A673 (cell line): ENCODE results near the gene LRRC57. TPM values are rescaled to one million over a fixed set of nuclear protein-coding genes. Genes with fewer than 3 reads are reported as not detected.

ENCODE experiments used
- BruUV-seq: library from RNA; stranded (reverse); fragments of 400-500 nt; replicated peaks from 2 replicates; lab custom pipeline; 2021; lab: Mats Ljungman, UMichigan
- CTCF ChIA-PET: fragments of 300-600 bp; sonication (Branson Sonifier 250); formaldehyde crosslinking; loops from one replicate; lab custom pipeline; 2022; ENCODE audit warnings: antibody characterized with exemption; lab: Charles Lee
- POLR2A ChIA-PET: fragments of 300-600 bp; sonication (Branson Sonifier 250); formaldehyde crosslinking; loops from one replicate; lab custom pipeline; 2022; ENCODE audit warnings: antibody characterized with exemption; ENCODE audit not compliant: low non-redundant PET; lab: Charles Lee
- DNase-seq: peaks from one replicate; pipeline ENCODE4 v3.0.0-alpha.2; 2015; ENCODE audit warnings: low spot score
- H3K27ac ChIP-seq: fragments of 200-600 bp; sonication (generic); 2 replicates; pipeline ENCODE4 v1.5.1; 2016; ENCODE audit warnings: mixed run types, low read depth, mild to moderate bottlenecking, mixed read lengths, antibody characterized with exemption, low read length; ENCODE audit not compliant: poor library complexity, severe bottlenecking
- H3K27me3 ChIP-seq: fragments of 200-600 bp; sonication (generic); replicated peaks from 2 replicates; pipeline ENCODE4 v1.6.1; 2017; ENCODE audit warnings: mixed run types, low read depth, mild to moderate bottlenecking, mixed read lengths, antibody characterized with exemption, low read length; ENCODE audit not compliant: insufficient read depth, poor library complexity
- H3K36me3 ChIP-seq: fragments of 200-600 bp; sonication (generic); 2 replicates; pipeline ENCODE4 v1.6.1; 2016; ENCODE audit warnings: mixed run types, mild to moderate bottlenecking, mixed read lengths, antibody characterized with exemption, low read length; ENCODE audit not compliant: insufficient read depth, poor library complexity, severe bottlenecking
- H3K4me1 ChIP-seq: fragments of 200-600 bp; sonication (generic); 2 replicates; pipeline ENCODE4 v1.6.1; 2017; ENCODE audit warnings: mixed run types, mild to moderate bottlenecking, mixed read lengths, antibody characterized with exemption, low read length; ENCODE audit not compliant: insufficient read depth, poor library complexity, severe bottlenecking
- H3K4me3 ChIP-seq: fragments of 200-600 bp; sonication (generic); 2 replicates; pipeline ENCODE4 v1.5.1; 2016; ENCODE audit warnings: low read depth, mixed run types, mild to moderate bottlenecking, mixed read lengths, low read length; ENCODE audit not compliant: poor library complexity, severe bottlenecking
- H3K9me3 ChIP-seq: fragments of 200-600 bp; sonication (generic); 2 replicates; pipeline ENCODE4 v1.6.1; 2016; ENCODE audit warnings: mixed run types, low read depth, mild to moderate bottlenecking, mixed read lengths, antibody characterized with exemption, low read length; ENCODE audit not compliant: poor library complexity, severe bottlenecking
- EZH2 ChIP-seq: fragments of 200-600 bp; sonication (generic); IDR thresholded peaks from 2 replicates; pipeline ENCODE4 v1.6.1; 2017; ENCODE audit warnings: borderline replicate concordance, low read depth, mild to moderate bottlenecking, mixed read lengths, antibody characterized with exemption, low read length; ENCODE audit not compliant: poor library complexity, severe bottlenecking
- intact Hi-C: fragments of 100-400 bp; cut with micrococcal nuclease; formaldehyde crosslinking; loops from one replicate; pipeline ENCODE4 v1.10.0; 2022; ENCODE audit not compliant: unreplicated experiment
- total RNA-seq: library from RNA; stranded (reverse); gene quantifications from 2 replicates; pipeline ENCODE4 v1.2.3, GENCODE V29; 2021
- TF ChIP-seq, protein P1 (sequence below): fragments of 300-800, 200-600 bp; sonication (generic); conservative IDR thresholded peaks from 2 replicates; pipeline ENCODE4 v1.5.1; 2017; ENCODE audit warnings: low read depth, mild to moderate bottlenecking, antibody characterized with exemption, low read length, moderate library complexity, mixed read lengths

Gene LRRC57
- total RNA-seq, 1 experiment from 2014 or later: 32.7 TPM

GRCh38 chr15:42523331-42523730 lies 25.3 kb downstream of the LRRC57 start:
- ChIA-PET POLR2A (no interaction called here), CTCF (no interaction called here)
- Histone ChIP-seq H3K4me3 (no peak overlapping the region), H3K4me1 (no peaks in the 10 kb centered on the region), H3K27me3 (no peaks in the 10 kb centered on the region), H3K36me3 (peaks cover 24% of the 10 kb centered on the region), H3K9me3 (no peaks in the 10 kb centered on the region), H3K27ac (no peak overlapping the region)
- DNase-seq: no peak
- intact Hi-C loops: no loop called here
- TF ChIP-seq, protein P1, sequence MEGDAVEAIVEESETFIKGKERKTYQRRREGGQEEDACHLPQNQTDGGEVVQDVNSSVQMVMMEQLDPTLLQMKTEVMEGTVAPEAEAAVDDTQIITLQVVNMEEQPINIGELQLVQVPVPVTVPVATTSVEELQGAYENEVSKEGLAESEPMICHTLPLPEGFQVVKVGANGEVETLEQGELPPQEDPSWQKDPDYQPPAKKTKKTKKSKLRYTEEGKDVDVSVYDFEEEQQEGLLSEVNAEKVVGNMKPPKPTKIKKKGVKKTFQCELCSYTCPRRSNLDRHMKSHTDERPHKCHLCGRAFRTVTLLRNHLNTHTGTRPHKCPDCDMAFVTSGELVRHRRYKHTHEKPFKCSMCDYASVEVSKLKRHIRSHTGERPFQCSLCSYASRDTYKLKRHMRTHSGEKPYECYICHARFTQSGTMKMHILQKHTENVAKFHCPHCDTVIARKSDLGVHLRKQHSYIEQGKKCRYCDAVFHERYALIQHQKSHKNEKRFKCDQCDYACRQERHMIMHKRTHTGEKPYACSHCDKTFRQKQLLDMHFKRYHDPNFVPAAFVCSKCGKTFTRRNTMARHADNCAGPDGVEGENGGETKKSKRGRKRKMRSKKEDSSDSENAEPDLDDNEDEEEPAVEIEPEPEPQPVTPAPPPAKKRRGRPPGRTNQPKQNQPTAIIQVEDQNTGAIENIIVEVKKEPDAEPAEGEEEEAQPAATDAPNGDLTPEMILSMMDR: no peak
- TF ChIP-seq EZH2: no peak
- BruUV-seq: no TSS peak

GRCh38 chr15:42511007-42511391 lies 37.6 kb downstream of the LRRC57 start:
- H3K36me3 ChIP-seq: peaks cover 11% of the 10 kb centered on the region
- TF ChIP-seq EZH2: no peak
- TF ChIP-seq, protein P1: no peak
- intact Hi-C loops: no loop called here
- H3K4me1 ChIP-seq: no peaks in the 10 kb centered on the region
- no peak overlapping the region for H3K27ac ChIP-seq
- no peak overlapping the region for H3K4me3 ChIP-seq
- no TSS peak for BruUV-seq
- no peak for DNase-seq
- no peaks in the 10 kb centered on the region for H3K9me3 ChIP-seq
- CTCF ChIA-PET: interaction anchor here (1.0 kb wide), 1 partner anchor 37 kb away, joined by 3 read pairs; no protein-coding TSS in a partner anchor
- POLR2A ChIA-PET: interaction anchor here (0.5 kb wide), 1 partner anchor 80 kb away, joined by 3 read pairs; no protein-coding TSS in a partner anchor
- no peaks in the 10 kb centered on the region for H3K27me3 ChIP-seq

GRCh38 chr15:42510258-42511006 lies 38.2 kb downstream of the LRRC57 start:
- Histone ChIP-seq H3K4me3 (no peak overlapping the region), H3K27me3 (no peaks in the 10 kb centered on the region), H3K9me3 (no peaks in the 10 kb centered on the region), H3K4me1 (no peaks in the 10 kb centered on the region), H3K27ac (no peak overlapping the region), H3K36me3 (peaks cover 11% of the 10 kb centered on the region)
- no TSS peak for BruUV-seq
- CTCF ChIA-PET: interaction anchor here (1.0 kb wide), 1 partner anchor 37 kb away, joined by 3 read pairs; no protein-coding TSS in a partner anchor
- no peak for DNase-seq
- intact Hi-C loops: no loop called here
- POLR2A ChIA-PET: interaction anchor here (0.5 kb wide), 1 partner anchor 81 kb away, joined by 3 read pairs; no protein-coding TSS in a partner anchor
- TF ChIP-seq, protein P1: no peak
- TF ChIP-seq EZH2: no peak
